ENCODE measurements around the gene LRRK2. TPM values are rescaled to one million over a fixed set of nuclear protein-coding genes. Genes with fewer than 3 reads are reported as not detected.

Gene LRRK2
- total RNA-seq (2022; extraction: Qiagen RNA extraction; ENCODE audit: low read depth), result 0.86 to 2.2 TPM (median 1.9 TPM) in 5 replicates

GRCh38 chr12:40224439-40225291 is at the start of gene LRRK2:
Gene LRRK2 (plus strand): TSS chr12:40224997. CDS start chr12:40225132, 135 bp downstream.

Other genes starting within 250 kb of the LRRK2 start
- gene SLC2A13, start 118.9 kb upstream of the LRRK2 start, total RNA-seq (2022; extraction: Qiagen RNA extraction; ENCODE audit: low read depth), result 2.4 to 3.9 TPM (median 3.7 TPM) in 5 replicates